HCT116 (cell line): ENCODE measurements around the gene SLC9A9. TPM values are rescaled to one million over a fixed set of nuclear protein-coding genes. Genes with fewer than 3 reads are reported as not detected.

Experiments
- ATAC-seq: fragments of 200-7000 bp; cut with Tn5 transposase; 2 replicates; pipeline ENCODE4 v1.9.1; 2020; ENCODE audit warnings: mild to moderate bottlenecking, moderate library complexity
- BruUV-seq: library from RNA; stranded (reverse); fragments of 400-500 nt; replicated peaks from 2 replicates; lab custom pipeline; 2021; lab: Mats Ljungman, UMichigan
- CTCF ChIA-PET: fragments of 300-600 bp; sonication (Branson Sonifier 250); formaldehyde crosslinking; loops from one replicate; lab custom pipeline; 2021; ENCODE audit warnings: antibody characterized with exemption; lab: Charles Lee
- POLR2A ChIA-PET: fragments of 300-600, 350-600 bp; sonication (Branson Sonifier 250); formaldehyde crosslinking; loops from one replicate; lab custom pipeline; 2021; ENCODE audit warnings: antibody characterized with exemption; lab: Charles Lee
- RAD21 ChIA-PET, 2 experiments: fragments of 300-600 bp; sonication (Branson Sonifier 250); formaldehyde crosslinking; loops; one replicate each; lab custom pipeline; 2023; ENCODE audit warnings: low total read pairs in 2 of 2; ENCODE audit not compliant: uncharacterized antibody in 2 of 2, unreplicated experiment in 2 of 2, low non-redundant PET in 1 of 2; lab: Charles Lee
- DNase-seq: peaks from one replicate; pipeline ENCODE4 v3.0.0-alpha.2; 2010; ENCODE audit warnings: low read depth, low spot score
- H2AFZ ChIP-seq: fragments of 200-600 bp; shearing (Covaris generic), sonication (generic); 2 replicates; pipeline ENCODE4 v1.6.1; 2017; ENCODE audit warnings: low read depth, mixed run types, mixed read lengths, antibody characterized with exemption, low read length; ENCODE audit not compliant: poor library complexity, severe bottlenecking
- H3K27ac ChIP-seq: 2 replicates; pipeline ENCODE4 v1.5.1; 2012; ENCODE audit warnings: low read depth, low read length
- H3K27me3 ChIP-seq: fragments of 200-600 bp; sonication (generic); 2 replicates; pipeline ENCODE4 v1.6.1; 2016; ENCODE audit warnings: mixed run types, low read length, mixed read lengths; ENCODE audit not compliant: insufficient read depth
- H3K36me3 ChIP-seq, 2 experiments: fragments of 200-500 bp in 1 of 2; fragments of 200-600 bp in 1 of 2; sonication (Bioruptor generic) in 1 of 2; sonication (generic) in 1 of 2; 2 replicates each; pipeline versions ENCODE4 v1.5.1 to v1.6.1; 2014 to 2016; ENCODE audit warnings: low read length in 2 of 2, inconsistent platforms in 1 of 2, mixed read lengths in 1 of 2, mixed run types in 1 of 2; ENCODE audit not compliant: insufficient read depth in 2 of 2, control insufficient read depth in 1 of 2
- H3K4me1 ChIP-seq, 2 experiments: fragments of 200-600 bp in 1 of 2; sonication (generic) in 1 of 2; 2 replicates each; pipeline versions ENCODE4 v1.5.1 to v1.6.1; 2012 to 2017; ENCODE audit warnings: low read length in 2 of 2, inconsistent platforms in 1 of 2, mild to moderate bottlenecking in 1 of 2, mixed read lengths in 1 of 2, mixed run types in 1 of 2, moderate library complexity in 1 of 2; ENCODE audit not compliant: insufficient read depth in 2 of 2, control insufficient read depth in 1 of 2
- H3K4me2 ChIP-seq: fragments of 200-600 bp; sonication (generic); 2 replicates; pipeline ENCODE4 v1.6.1; 2017; ENCODE audit warnings: mixed run types, low read length, mixed read lengths
- H3K4me3 ChIP-seq, 2 experiments: fragments of 200-600 bp in 1 of 2; sonication (generic) in 1 of 2; replicated peaks in 1 of 2; 2 replicates each; pipeline ENCODE4 v1.5.1; 2011 to 2016; ENCODE audit warnings: low read length in 2 of 2, control low read depth in 1 of 2, low read depth in 1 of 2, mild to moderate bottlenecking in 1 of 2, mixed read lengths in 1 of 2, mixed run types in 1 of 2
- H3K79me2 ChIP-seq: fragments of 200-600 bp; sonication (generic); 2 replicates; pipeline ENCODE4 v1.6.1; 2017; ENCODE audit warnings: mild to moderate bottlenecking, mixed run types, low read length, moderate library complexity, mixed read lengths; ENCODE audit not compliant: insufficient read depth
- H3K9ac ChIP-seq: fragments of 200-600 bp; sonication (generic); 2 replicates; pipeline ENCODE4 v1.6.1; 2016; ENCODE audit warnings: low read length, mixed read lengths
- H3K9me2 ChIP-seq: fragments of 200-600 bp; sonication (generic), shearing (Covaris generic); 2 replicates; pipeline ENCODE4 v1.6.1; 2017; ENCODE audit warnings: mixed run types, mild to moderate bottlenecking, moderate library complexity; ENCODE audit not compliant: insufficient read depth
- H3K9me3 ChIP-seq, 2 experiments: fragments of 200-500 bp in 1 of 2; fragments of 200-600 bp in 1 of 2; sonication (Bioruptor generic) in 1 of 2; sonication (generic) in 1 of 2; 2 replicates each; pipeline ENCODE4 v1.6.1; 2014 to 2017; ENCODE audit warnings: low read length in 2 of 2, mixed read lengths in 2 of 2, inconsistent platforms in 1 of 2, low read depth in 1 of 2, mild to moderate bottlenecking in 1 of 2, mixed run types in 1 of 2, moderate library complexity in 1 of 2; ENCODE audit not compliant: control insufficient read depth in 1 of 2, insufficient read depth in 1 of 2
- H4K20me1 ChIP-seq: fragments of 200-600 bp; sonication (generic), shearing (Covaris generic); 2 replicates; pipeline ENCODE4 v1.6.1; 2017; ENCODE audit warnings: mixed run types, mild to moderate bottlenecking, moderate library complexity; ENCODE audit not compliant: insufficient read depth
- CBX3 ChIP-seq: IDR thresholded peaks from 2 replicates; pipeline ENCODE4 v1.6.1; 2012; ENCODE audit warnings: low read depth
- EGR1 ChIP-seq: IDR thresholded peaks from 2 replicates; pipeline ENCODE4 v1.6.1; 2012; ENCODE audit warnings: low read depth
- EZH2 ChIP-seq: fragments of 200-600 bp; sonication (generic); IDR thresholded peaks from 2 replicates; pipeline ENCODE4 v1.6.1; 2017; ENCODE audit warnings: antibody characterized with exemption, mixed run types
- EZH2phosphoT487 ChIP-seq: fragments of 200-600 bp; IDR thresholded peaks from 2 replicates; pipeline ENCODE4 v1.6.1; 2018; ENCODE audit warnings: antibody characterized with exemption, borderline replicate concordance
- FOSL1 ChIP-seq: IDR thresholded peaks from 2 replicates; pipeline ENCODE4 v1.6.1; 2012; ENCODE audit warnings: low read depth
- POLR2A ChIP-seq: IDR thresholded peaks from 2 replicates; pipeline ENCODE4 v1.7.0; 2011; ENCODE audit warnings: borderline replicate concordance; ENCODE audit not compliant: insufficient read depth, insufficient read length; ENCODE audit errors: extremely low read depth
- intact Hi-C: fragments of 100-400 bp; cut with micrococcal nuclease; formaldehyde crosslinking; loops from 2 replicates; pipeline ENCODE4 v1.10.0; 2022
- total RNA-seq: library from RNA; stranded (reverse); gene quantifications from one replicate; pipeline ENCODE4 v1.2.1, GENCODE V29; 2021; ENCODE audit not compliant: unreplicated experiment
- TF ChIP-seq, protein P1 (sequence below): IDR thresholded peaks from 2 replicates; pipeline ENCODE4 v1.6.1; 2012; ENCODE audit warnings: low read depth

SLC9A9 gene
- total RNA-seq, 1 experiment from 2014 or later: 0.20 TPM

DNA sequence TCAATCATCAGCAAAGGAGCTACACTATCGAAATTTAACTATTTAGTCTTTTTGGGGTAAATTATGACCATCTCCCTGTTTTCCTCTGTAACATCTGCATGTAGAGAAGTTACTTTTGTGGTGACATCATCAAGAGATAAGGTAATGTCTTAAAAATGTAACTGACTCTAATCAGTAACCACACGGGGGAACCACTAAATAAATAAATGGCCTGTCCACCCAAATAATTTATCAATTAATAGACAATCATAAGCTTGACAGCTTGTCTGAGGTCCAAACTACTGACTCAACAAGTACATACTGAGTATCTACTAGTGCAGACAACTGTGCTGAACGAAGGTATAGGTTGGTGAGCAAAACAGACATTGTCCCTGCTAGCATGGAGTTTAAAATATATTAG, 219.3 kb downstream of the SLC9A9 start:
- Histone ChIP-seq H3K4me3 (no peak overlapping the region), H3K36me3 (no peaks in the 10 kb centered on the region), H3K79me2 (no peaks in the 10 kb centered on the region), H3K27me3 (no peaks in the 10 kb centered on the region), H3K9me3 (no peaks in the 10 kb centered on the region), H3K4me2 (no peak overlapping the region), H3K9me2 (no peaks in the 10 kb centered on the region), H3K9ac (no peak overlapping the region), H3K4me1 (no peaks in the 10 kb centered on the region), H2AFZ (no peak overlapping the region), H3K27ac (no peak overlapping the region), H4K20me1 (no peaks in the 10 kb centered on the region)
- DNase-seq (no peak), ATAC-seq (no peak)
- intact Hi-C loops: no loop called here
- no peak for TF ChIP-seq EGR1
- no peak for TF ChIP-seq EZH2
- no peak for TF ChIP-seq POLR2A
- no peak for TF ChIP-seq CBX3
- CTCF ChIA-PET: no interaction called here
- RAD21 ChIA-PET: no interaction called here
- POLR2A ChIA-PET: no interaction called here
- BruUV-seq: no TSS peak

DNA sequence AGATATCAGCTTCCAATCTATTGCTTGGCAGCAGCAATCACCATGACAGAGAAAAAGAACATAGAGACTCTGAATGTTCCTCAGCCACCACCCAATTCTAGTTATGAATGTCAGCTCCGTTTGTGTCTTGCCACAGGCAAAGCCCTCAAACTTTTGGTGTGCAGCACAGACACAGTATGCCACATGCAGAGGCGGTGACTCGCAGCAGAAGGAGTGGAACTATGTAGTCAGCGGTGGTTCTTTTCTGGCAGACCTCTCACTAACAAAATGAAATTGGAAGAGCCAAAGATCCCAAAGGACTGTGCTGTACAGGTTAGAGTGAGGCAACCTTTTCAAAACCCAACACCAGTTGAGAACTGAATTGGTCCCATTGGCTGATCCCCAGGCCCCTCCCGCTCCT, 220.9 kb downstream of the SLC9A9 start:
- H3K4me1 ChIP-seq: no peaks in the 10 kb centered on the region
- DNase-seq: no peak
- POLR2A ChIA-PET: no interaction called here
- no peak overlapping the region for H3K4me2 ChIP-seq
- CTCF ChIA-PET: no interaction called here
- no peaks in the 10 kb centered on the region for H3K9me2 ChIP-seq
- no peaks in the 10 kb centered on the region for H3K79me2 ChIP-seq
- ATAC-seq: no peak
- intact Hi-C loops: no loop called here
- RAD21 ChIA-PET: no interaction called here
- BruUV-seq: no TSS peak
- no peaks in the 10 kb centered on the region for H3K27me3 ChIP-seq
- H4K20me1 ChIP-seq: no peaks in the 10 kb centered on the region
- no peaks in the 10 kb centered on the region for H3K36me3 ChIP-seq
- H3K9me3 ChIP-seq: no peaks in the 10 kb centered on the region
- no peak overlapping the region for H3K9ac ChIP-seq
- no peak overlapping the region for H3K27ac ChIP-seq
- H3K4me3 ChIP-seq: no peak overlapping the region
- TF ChIP-seq, protein P1, sequence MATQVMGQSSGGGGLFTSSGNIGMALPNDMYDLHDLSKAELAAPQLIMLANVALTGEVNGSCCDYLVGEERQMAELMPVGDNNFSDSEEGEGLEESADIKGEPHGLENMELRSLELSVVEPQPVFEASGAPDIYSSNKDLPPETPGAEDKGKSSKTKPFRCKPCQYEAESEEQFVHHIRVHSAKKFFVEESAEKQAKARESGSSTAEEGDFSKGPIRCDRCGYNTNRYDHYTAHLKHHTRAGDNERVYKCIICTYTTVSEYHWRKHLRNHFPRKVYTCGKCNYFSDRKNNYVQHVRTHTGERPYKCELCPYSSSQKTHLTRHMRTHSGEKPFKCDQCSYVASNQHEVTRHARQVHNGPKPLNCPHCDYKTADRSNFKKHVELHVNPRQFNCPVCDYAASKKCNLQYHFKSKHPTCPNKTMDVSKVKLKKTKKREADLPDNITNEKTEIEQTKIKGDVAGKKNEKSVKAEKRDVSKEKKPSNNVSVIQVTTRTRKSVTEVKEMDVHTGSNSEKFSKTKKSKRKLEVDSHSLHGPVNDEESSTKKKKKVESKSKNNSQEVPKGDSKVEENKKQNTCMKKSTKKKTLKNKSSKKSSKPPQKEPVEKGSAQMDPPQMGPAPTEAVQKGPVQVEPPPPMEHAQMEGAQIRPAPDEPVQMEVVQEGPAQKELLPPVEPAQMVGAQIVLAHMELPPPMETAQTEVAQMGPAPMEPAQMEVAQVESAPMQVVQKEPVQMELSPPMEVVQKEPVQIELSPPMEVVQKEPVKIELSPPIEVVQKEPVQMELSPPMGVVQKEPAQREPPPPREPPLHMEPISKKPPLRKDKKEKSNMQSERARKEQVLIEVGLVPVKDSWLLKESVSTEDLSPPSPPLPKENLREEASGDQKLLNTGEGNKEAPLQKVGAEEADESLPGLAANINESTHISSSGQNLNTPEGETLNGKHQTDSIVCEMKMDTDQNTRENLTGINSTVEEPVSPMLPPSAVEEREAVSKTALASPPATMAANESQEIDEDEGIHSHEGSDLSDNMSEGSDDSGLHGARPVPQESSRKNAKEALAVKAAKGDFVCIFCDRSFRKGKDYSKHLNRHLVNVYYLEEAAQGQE: no peak
- TF ChIP-seq EZH2phosphoT487 (no peak), CBX3 (no peak), FOSL1 (no peak)
- TF ChIP-seq, all 23 proteins: peak for 0
- H2AFZ ChIP-seq: no peak overlapping the region
